ENCODE measurements around the gene SULT1E1.

SULT1E1 gene

GRCh38 chr4:69818060-69818639, 41.8 kb downstream of the SULT1E1 start:
- no peak for TF ChIP-seq CTCF (IDR thresholded peaks at IDR 0.05; ENCODE audit: insufficient read depth, low read depth, low read length, missing control alignments)
- DNase-seq (ENCODE audit: low read depth) = no peak
- no peak overlapping the region for H3K4me3 ChIP-seq (ENCODE audit: low read length)

GRCh38 chr4:69816236-69816635, 43.7 kb downstream of the SULT1E1 start:
- DNase-seq (ENCODE audit: low read depth) = no peak
- no peak overlapping the region for H3K4me3 ChIP-seq (ENCODE audit: low read length)
- no peak for TF ChIP-seq CTCF (IDR thresholded peaks at IDR 0.05; ENCODE audit: insufficient read depth, low read depth, low read length, missing control alignments)

DNA sequence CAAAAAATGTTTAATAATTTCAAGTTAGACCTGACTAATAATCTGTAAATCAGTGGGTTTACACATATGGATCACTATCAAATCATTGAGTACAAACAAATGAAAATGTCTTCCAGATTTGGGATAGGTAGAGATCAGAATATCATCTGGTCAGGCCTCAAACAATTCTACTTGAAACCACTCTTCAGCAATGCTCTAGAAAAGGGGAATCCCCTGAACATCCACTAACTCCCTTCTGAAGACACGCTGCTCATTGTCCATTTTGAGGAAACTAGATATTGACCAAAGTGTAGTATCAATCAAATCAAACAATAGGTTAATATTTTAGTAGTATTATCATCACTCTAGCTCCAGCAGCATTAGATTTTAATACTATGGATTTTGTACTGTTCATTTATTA, 46.3 kb downstream of the SULT1E1 start:
- H3K4me3 ChIP-seq (ENCODE audit: low read length) = no peak overlapping the region
- no peak for TF ChIP-seq CTCF (IDR thresholded peaks at IDR 0.05; ENCODE audit: insufficient read depth, low read depth, low read length, missing control alignments)
- DNase-seq (ENCODE audit: low read depth) = no peak

DNA sequence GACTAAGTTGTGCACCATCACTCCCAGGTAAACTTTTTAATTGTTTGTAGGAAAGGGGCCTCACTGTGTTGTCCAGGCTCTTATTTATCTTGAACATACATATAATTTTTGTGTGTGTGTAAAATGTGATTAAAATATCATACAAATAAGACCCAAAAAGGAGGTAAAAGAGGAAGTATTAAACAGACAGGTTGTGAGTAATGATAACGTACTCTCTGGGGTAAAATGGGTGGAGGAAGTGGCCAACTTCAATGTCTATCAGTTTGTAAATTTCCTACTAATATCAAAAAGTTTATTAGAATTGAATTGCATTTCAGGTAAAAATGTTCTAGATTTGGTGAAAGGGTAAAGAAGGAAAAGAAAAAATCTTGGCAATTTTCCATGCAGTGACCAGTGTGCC, 48.8 kb downstream of the SULT1E1 start:
- no peak for TF ChIP-seq CTCF (IDR thresholded peaks at IDR 0.05; ENCODE audit: insufficient read depth, low read depth, low read length, missing control alignments)
- H3K4me3 ChIP-seq (ENCODE audit: low read length) = no peak overlapping the region
- no peak for DNase-seq (ENCODE audit: low read depth)

- peak; percentile 17 for DNase-seq (ENCODE audit: low read depth)
- H3K4me3 ChIP-seq (ENCODE audit: low read length) = no peak overlapping the region
- TF ChIP-seq CTCF (IDR thresholded peaks at IDR 0.05; ENCODE audit: insufficient read depth, low read depth, low read length, missing control alignments) = no peak
Observed at GRCh38 chr4:69800599-69800998, 59.3 kb downstream of the SULT1E1 start.

- no peak for DNase-seq (ENCODE audit: low read depth)
- TF ChIP-seq CTCF (IDR thresholded peaks at IDR 0.05; ENCODE audit: insufficient read depth, low read depth, low read length, missing control alignments) = no peak
- no peak overlapping the region for H3K4me3 ChIP-seq (ENCODE audit: low read length)
Observed at GRCh38 chr4:69799337-69799736, 60.6 kb downstream of the SULT1E1 start.

DNA sequence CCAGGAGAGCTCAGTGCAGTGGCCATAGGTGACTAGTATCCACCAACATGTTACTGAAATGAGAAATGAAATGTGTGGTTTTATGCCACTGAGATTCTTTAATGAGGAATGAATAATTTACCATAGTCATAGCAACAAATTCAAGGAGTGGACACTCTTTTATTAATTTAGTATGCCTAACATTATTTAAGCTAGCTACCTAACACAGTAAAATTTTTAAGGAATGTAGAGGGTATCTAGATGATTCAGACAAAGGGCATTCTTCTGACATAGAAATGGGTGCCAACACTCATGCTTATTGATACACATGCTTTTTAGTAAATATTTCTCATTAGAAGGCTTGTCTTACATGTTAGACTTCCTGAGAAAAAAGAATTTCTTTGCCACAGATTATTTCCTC, 66.2 kb downstream of the SULT1E1 start:
- H3K4me3 ChIP-seq (ENCODE audit: low read length) = no peak overlapping the region
- TF ChIP-seq CTCF (IDR thresholded peaks at IDR 0.05; ENCODE audit: insufficient read depth, low read depth, low read length, missing control alignments) = no peak
- DNase-seq (ENCODE audit: low read depth) = no peak
